BLaER1 treated with 17β-estradiol and CSF1 and Interleukin-3, amounts not matched to agents 10 nM and 100 nM (cell line): Measurements from ENCODE around the gene TPT1.
"Not testable (repeated sequence)": the region's sequence is repeated elsewhere in the genome, so short reads cannot be mapped to it uniquely, and the experiment has no call there.

Experiments used
- H3K27ac ChIP-seq, 11 experiments: shearing (Covaris generic); formaldehyde crosslinking; 2 replicates each; pipeline ENCODE4 v1.8.1; 2022
- H3K27me3 ChIP-seq, 11 experiments: shearing (Covaris generic); formaldehyde crosslinking; 2 replicates each; pipeline ENCODE4 v1.8.1; 2022
- H3K36me3 ChIP-seq, 11 experiments: shearing (Covaris generic); formaldehyde crosslinking; 2 replicates each; pipeline ENCODE4 v1.8.1; 2022
- H3K4me1 ChIP-seq, 10 experiments: shearing (Covaris generic); formaldehyde crosslinking; 2 replicates each; pipeline ENCODE4 v1.8.1; 2022
- H3K4me2 ChIP-seq, 11 experiments: shearing (Covaris generic); formaldehyde crosslinking; 2 replicates each; pipeline ENCODE4 v1.8.1; 2022
- H3K4me3 ChIP-seq, 10 experiments: shearing (Covaris generic); formaldehyde crosslinking; 2 replicates each; pipeline ENCODE4 v1.8.1; 2022
- H3K9ac ChIP-seq, 11 experiments: shearing (Covaris generic); formaldehyde crosslinking; 2 replicates each; pipeline ENCODE4 v1.8.1; 2022
- H3K9me3 ChIP-seq, 11 experiments: shearing (Covaris generic); formaldehyde crosslinking; replicated peaks in 1 of 11; 2 replicates each; pipeline ENCODE4 v1.8.1; 2022
- H4K20me1 ChIP-seq, 11 experiments: shearing (Covaris generic); formaldehyde crosslinking; 2 replicates each; pipeline ENCODE4 v1.8.1; 2022
- Cebpa-rat ChIP-seq, 11 experiments: shearing (Covaris generic); IDR thresholded peaks; 2 replicates each; pipeline ENCODE4 v1.8.1; 2022

The TPT1 gene

GRCh38 chr13:45310341-45311131, 30.4 kb downstream of the TPT1 start:
- Histone ChIP-seq H3K9me3 (no peaks in the 10 kb centered on the region), H3K4me2 (peak overlapping the region; percentile 61 to 93 (median 80)), H3K4me3 (peak overlapping the region in 5 of 10 experiments; percentile 39 to 65 (median 49); a peak in 7 of 20 replicates), H3K27me3 (peaks cover 15 to 20% (median 17%) of the 10 kb centered on the region in 11 experiments; a peak in 21 of 22 replicates), H3K9ac (0 out of 22 replicates have a peak overlapping the region, but pooled peaks of 2 of the 11 experiments have one; percentile 37 to 52), H3K4me1 (peaks cover 0 to 26% (median 23%) of the 10 kb centered on the region in 10 experiments; a peak in 16 of 20 replicates), H4K20me1 (no peaks in the 10 kb centered on the region), H3K36me3 (no peaks in the 10 kb centered on the region), H3K27ac (no peak overlapping the region)
- no peak for TF ChIP-seq Cebpa-rat (IDR thresholded peaks at IDR 0.05)

GRCh38 chr13:45306966-45307365, 34.0 kb downstream of the TPT1 start:
- Histone ChIP-seq H3K9me3 (no peaks in the 10 kb centered on the region), H3K4me3 (no peak overlapping the region), H3K36me3 (no peaks in the 10 kb centered on the region), H3K27ac (no peak overlapping the region), H3K9ac (no peak overlapping the region), H4K20me1 (no peaks in the 10 kb centered on the region), H3K4me1 (peaks cover 0 to 30% (median 24%) of the 10 kb centered on the region in 10 experiments; a peak in 16 of 20 replicates), H3K27me3 (peaks cover 12 to 18% (median 15%) of the 10 kb centered on the region in 11 experiments; a peak in 21 of 22 replicates), H3K4me2 (no peak overlapping the region)
- no peak for TF ChIP-seq Cebpa-rat (IDR thresholded peaks at IDR 0.05)

GRCh38 chr13:45305079-45305478, 35.9 kb downstream of the TPT1 start:
- no peak for TF ChIP-seq Cebpa-rat (IDR thresholded peaks at IDR 0.05)
- Histone ChIP-seq H3K27me3 (no peaks in the 10 kb centered on the region), H3K9ac (no peak overlapping the region), H4K20me1 (no peaks in the 10 kb centered on the region), H3K4me1 (peaks cover 0 to 20% (median 9%) of the 10 kb centered on the region in 10 experiments; a peak in 11 of 20 replicates), H3K9me3 (no peaks in the 10 kb centered on the region), H3K36me3 (no peaks in the 10 kb centered on the region), H3K27ac (no peak overlapping the region), H3K4me2 (no peak overlapping the region), H3K4me3 (no peak overlapping the region)

GRCh38 chr13:45303866-45304265, 37.1 kb downstream of the TPT1 start:
- no peak for TF ChIP-seq Cebpa-rat (IDR thresholded peaks at IDR 0.05)
- Histone ChIP-seq H4K20me1 (no peaks in the 10 kb centered on the region), H3K4me2 (0 out of 22 replicates have a peak overlapping the region, but pooled peaks of 1 of the 11 experiments have one; percentile 10), H3K36me3 (no peaks in the 10 kb centered on the region), H3K27ac (no peak overlapping the region), H3K27me3 (no peaks in the 10 kb centered on the region), H3K4me3 (no peak overlapping the region), H3K9me3 (no peaks in the 10 kb centered on the region), H3K4me1 (peaks cover 0 to 12% (median 0%) of the 10 kb centered on the region in 10 experiments; a peak in 3 of 20 replicates), H3K9ac (no peak overlapping the region)

DNA sequence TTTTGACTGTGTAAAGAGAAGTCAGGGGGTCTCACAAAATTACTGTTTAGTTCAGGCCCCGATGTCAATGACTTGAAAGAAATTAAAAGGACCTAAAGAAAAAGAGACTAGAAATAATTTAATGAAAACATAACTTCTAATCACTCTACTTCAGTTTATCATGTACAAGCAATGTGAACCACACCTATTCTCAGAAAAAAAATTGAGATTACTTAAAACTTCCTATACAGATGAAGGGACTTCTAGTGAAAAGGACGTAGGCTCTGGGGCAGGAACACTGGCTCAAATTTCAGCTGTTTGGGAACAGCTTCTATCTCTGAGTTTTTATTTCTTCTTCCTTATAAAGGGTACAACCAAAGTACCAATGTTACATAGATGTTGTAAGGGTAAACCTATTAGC, 38.0 kb downstream of the TPT1 start:
- no peak for TF ChIP-seq Cebpa-rat (IDR thresholded peaks at IDR 0.05)
- Histone ChIP-seq H4K20me1 (no peaks in the 10 kb centered on the region), H3K4me3 (no peak overlapping the region), H3K27me3 (no peaks in the 10 kb centered on the region), H3K9ac (no peak overlapping the region), H3K36me3 (no peaks in the 10 kb centered on the region), H3K9me3 (no peaks in the 10 kb centered on the region), H3K27ac (no peak overlapping the region), H3K4me1 (peaks cover 0 to 16% (median 2%) of the 10 kb centered on the region in 10 experiments; a peak in 7 of 20 replicates), H3K4me2 (no peak overlapping the region)

DNA sequence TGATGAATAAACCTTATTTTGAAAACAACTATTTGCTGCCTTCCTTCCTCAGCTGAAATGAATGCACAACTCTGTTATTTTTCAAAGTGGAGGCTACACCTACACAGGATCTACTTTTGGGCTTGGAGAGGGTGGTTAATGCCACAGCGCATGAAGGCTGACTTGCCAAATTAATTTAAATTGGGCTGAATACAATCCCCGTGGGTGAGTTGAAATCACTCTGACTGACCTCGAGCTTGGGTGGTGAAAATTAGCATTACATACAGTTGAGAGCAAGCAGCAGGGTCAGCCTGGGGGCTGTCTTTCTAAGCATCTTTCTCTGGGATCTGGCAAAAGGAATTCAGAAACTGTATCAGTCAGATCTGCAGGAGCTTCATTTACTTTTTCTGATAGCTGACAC, 38.5 kb downstream of the TPT1 start:
- Histone ChIP-seq H3K27me3 (no peaks in the 10 kb centered on the region), H3K27ac (no peak overlapping the region), H3K4me3 (no peak overlapping the region), H3K9ac (no peak overlapping the region), H3K4me2 (no peak overlapping the region), H3K4me1 (peaks cover 0 to 21% (median 5%) of the 10 kb centered on the region in 10 experiments; a peak in 9 of 20 replicates), H4K20me1 (no peaks in the 10 kb centered on the region), H3K36me3 (no peaks in the 10 kb centered on the region), H3K9me3 (no peaks in the 10 kb centered on the region)
- no peak for TF ChIP-seq Cebpa-rat (IDR thresholded peaks at IDR 0.05)

GRCh38 chr13:45301263-45301662, 39.7 kb downstream of the TPT1 start:
- Histone ChIP-seq H4K20me1 (no peaks in the 10 kb centered on the region), H3K4me3 (no peak overlapping the region), H3K36me3 (no peaks in the 10 kb centered on the region), H3K9ac (no peak overlapping the region), H3K9me3 (no peaks in the 10 kb centered on the region), H3K4me1 (peaks cover 0 to 30% (median 12%) of the 10 kb centered on the region in 10 experiments; a peak in 16 of 20 replicates), H3K27ac (no peak overlapping the region), H3K4me2 (peak overlapping the region in 1 of 11 experiments; percentile 9; a peak in 2 of 22 replicates), H3K27me3 (no peaks in the 10 kb centered on the region)
- no peak for TF ChIP-seq Cebpa-rat (IDR thresholded peaks at IDR 0.05)

DNA sequence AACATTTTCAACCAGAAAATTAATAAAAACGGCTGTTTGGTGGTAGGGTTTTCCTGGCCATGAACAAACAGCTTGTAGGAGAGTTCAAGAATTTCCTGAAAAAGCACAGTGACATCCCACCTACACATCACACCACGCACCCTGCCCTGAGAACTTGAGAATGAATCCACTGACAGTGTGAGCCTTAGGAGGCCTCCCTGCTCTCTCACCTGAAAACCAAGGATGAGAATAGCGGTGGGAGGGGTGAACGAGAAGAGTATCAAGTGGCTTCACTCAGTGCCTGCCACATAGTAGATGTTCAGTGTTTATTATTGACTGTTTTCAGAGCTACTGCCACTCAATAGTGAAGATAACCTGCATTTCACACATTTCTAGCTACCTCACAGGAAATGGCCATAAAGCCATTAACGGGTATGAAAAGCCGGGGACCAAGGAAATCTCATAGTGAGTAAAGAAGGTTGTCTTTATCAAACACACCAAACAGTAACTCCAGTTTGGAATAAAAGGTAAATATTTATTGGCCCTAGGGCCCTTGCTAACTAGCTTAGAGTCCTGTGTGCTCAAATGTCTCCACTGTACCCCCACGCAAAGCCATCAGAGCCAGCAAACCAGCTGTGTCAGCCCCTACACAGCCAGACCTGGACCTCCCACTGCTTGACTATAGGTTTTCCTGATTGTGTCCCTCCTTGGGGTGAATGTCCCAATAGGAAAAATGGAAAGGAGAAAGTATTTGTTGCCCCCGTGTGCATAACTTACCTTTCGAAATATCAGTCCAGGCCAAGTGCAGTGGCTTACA, 40.6 kb downstream of the TPT1 start:
- H3K27ac ChIP-seq, result no peak overlapping the region
- no peak overlapping the region for H3K4me3 ChIP-seq
- peak overlapping the region in 3 of 11 experiments; percentile 4 to 12 (median 9); a peak in 3 of 22 replicates for H3K4me2 ChIP-seq
- H3K9me3 ChIP-seq, result no peaks in the 10 kb centered on the region
- H3K4me1 ChIP-seq, result peaks cover 0 to 39% (median 20%) of the 10 kb centered on the region in 10 experiments; a peak in 16 of 20 replicates
- H3K9ac ChIP-seq, result no peak overlapping the region
- no peaks in the 10 kb centered on the region for H3K27me3 ChIP-seq
- TF ChIP-seq Cebpa-rat (IDR thresholded peaks at IDR 0.05), result no peak
- H4K20me1 ChIP-seq, result no peaks in the 10 kb centered on the region
- no peaks in the 10 kb centered on the region for H3K36me3 ChIP-seq

- no peak overlapping the region for H3K9ac ChIP-seq
- H3K4me2 ChIP-seq, result no peak overlapping the region
- no peaks in the 10 kb centered on the region for H3K27me3 ChIP-seq
- H3K9me3 ChIP-seq, result no peaks in the 10 kb centered on the region
- H3K27ac ChIP-seq, result no peak overlapping the region
- TF ChIP-seq Cebpa-rat (IDR thresholded peaks at IDR 0.05), result no peak
- peaks cover 0 to 41% (median 23%) of the 10 kb centered on the region in 10 experiments; a peak in 16 of 20 replicates for H3K4me1 ChIP-seq
- no peaks in the 10 kb centered on the region for H3K36me3 ChIP-seq
- no peak overlapping the region for H3K4me3 ChIP-seq
- H4K20me1 ChIP-seq, result no peaks in the 10 kb centered on the region
Observed at GRCh38 chr13:45299194-45299593, 41.8 kb downstream of the TPT1 start.

GRCh38 chr13:45298550-45298949, 42.4 kb downstream of the TPT1 start:
- H3K27ac ChIP-seq, H3K36me3 ChIP-seq, H3K4me3 ChIP-seq, H4K20me1 ChIP-seq, H3K27me3 ChIP-seq, H3K9me3 ChIP-seq, H3K9ac ChIP-seq: not testable (repeated sequence)
- H3K4me1 ChIP-seq, result peaks cover 0 to 36% (median 20%) of the 10 kb centered on the region in 10 experiments; a peak in 16 of 20 replicates
- H3K4me2 ChIP-seq, result 0 out of 22 replicates have a peak overlapping the region, but pooled peaks of 1 of the 11 experiments have one; percentile 36
